Gastroesophageal sphincter (tissue), 4 donors: Measurements from ENCODE around the gene RNF208. TPM values are rescaled to one million over a fixed set of nuclear protein-coding genes. Genes with fewer than 3 reads are reported as not detected.

Source experiments
- ATAC-seq: fragments of 150-250 bp; one replicate; pipeline ENCODE4 v1.9.1; 2016; ENCODE audit warnings: mild to moderate bottlenecking, moderate library complexity
- H3K27ac ChIP-seq, 4 donors: fragments of 200-600 bp; sonication (generic) in 3 of 4; 1 replicate in 3 of 4; 2 replicates in 1 of 4; pipeline ENCODE4 v1.5.1; 2016 to 2019
- H3K27me3 ChIP-seq: fragments of 200-600 bp; sonication (generic); one replicate; pipeline ENCODE4 v1.5.1; 2019
- H3K36me3 ChIP-seq, 2 donors: fragments of 200-600 bp; sonication (generic); one replicate each; pipeline ENCODE4 v1.5.1; 2019; ENCODE audit warnings: control low read depth in 1 of 2
- H3K4me1 ChIP-seq, 3 donors: fragments of 200-600 bp; sonication (generic); 1 replicate in 2 of 3; 2 replicates in 1 of 3; pipeline ENCODE4 v1.5.1; 2016 to 2019; ENCODE audit warnings: control low read depth in 2 of 3
- H3K4me3 ChIP-seq, 2 donors: fragments of 200-600 bp; sonication (generic); one replicate each; pipeline ENCODE4 v1.5.1; 2019; ENCODE audit warnings: mild to moderate bottlenecking in 1 of 2, moderate library complexity in 1 of 2
- H3K9me3 ChIP-seq, 3 donors: fragments of 200-600 bp; sonication (generic); one replicate each; pipeline ENCODE4 v1.5.1; 2017 to 2019; ENCODE audit warnings: control low read depth in 2 of 3
- EP300 ChIP-seq: sonication (generic); formaldehyde crosslinking; IDR thresholded peaks from one replicate; pipeline ENCODE4 v1.6.1; 2017; ENCODE audit warnings: antibody characterized with exemption, mild to moderate bottlenecking
- POLR2A ChIP-seq, 2 donors: fragments of 450-650 bp; IDR thresholded peaks; one replicate each; pipeline ENCODE4 v1.6.1; 2017; ENCODE audit warnings: antibody characterized with exemption in 2 of 2, mild to moderate bottlenecking in 2 of 2, moderate library complexity in 1 of 2
- POLR2AphosphoS5 ChIP-seq: sonication (generic); formaldehyde crosslinking; IDR thresholded peaks from one replicate; pipeline ENCODE4 v1.6.1; 2017; ENCODE audit warnings: antibody characterized with exemption
- WGBS, 2 donors: methylation state at CpG; one replicate each; pipeline ENCODE4 v1.1.5; 2018; ENCODE audit warnings: low coverage in 1 of 2; 5-methylcytosine and 5-hydroxymethylcytosine counted together
- total RNA-seq, 4 donors: library from RNA; depleted of rRNA; stranded (reverse); fragments of >200 nt; gene quantifications; one replicate each; pipeline ENCODE4 v1.1.0, GENCODE V29; 2016
- TF ChIP-seq, protein P1 (sequence below), 4 experiments: fragments of 200-600 bp in 2 of 4; fragments of 450-650 bp in 2 of 4; sonication (generic) in 1 of 4; IDR thresholded peaks; one replicate each; pipeline ENCODE4 v1.5.1; 2017 to 2019; ENCODE audit warnings: antibody characterized with exemption in 4 of 4, mild to moderate bottlenecking in 2 of 4, moderate library complexity in 2 of 4

RNF208 gene
- total RNA-seq, 4 donors from 2014 or later, result 1.6 to 5.3 (median 3.1) TPM; not detected in 1

DNA sequence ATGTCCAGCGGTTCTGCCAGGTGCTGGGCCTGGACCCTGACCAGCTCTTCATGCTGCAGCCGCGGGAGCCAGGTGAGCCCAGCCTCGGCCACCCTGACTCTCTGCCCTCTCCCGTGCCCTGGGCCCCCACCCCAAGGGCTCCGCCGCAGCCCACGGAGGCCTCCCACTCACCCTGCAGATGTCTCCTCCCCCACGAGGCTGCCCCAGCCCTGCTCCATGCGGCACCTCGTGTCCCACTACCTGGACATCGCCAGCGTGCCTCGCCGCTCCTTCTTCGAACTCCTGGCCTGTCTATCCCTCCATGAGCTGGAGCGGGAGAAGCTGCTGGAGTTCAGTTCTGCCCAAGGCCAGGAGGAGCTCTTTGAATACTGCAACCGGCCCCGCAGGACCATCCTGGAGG is 7.4 kb downstream of the RNF208 start:
- Histone ChIP-seq H3K9me3 (no peaks in the 10 kb centered on the region), H3K4me1 (peaks cover 0 to 21% (median 3%) of the 10 kb centered on the region in 3 donors), H3K27me3 (no peaks in the 10 kb centered on the region), H3K36me3 (peaks cover 0 to 39% of the 10 kb centered on the region in 2 donors), H3K27ac (no peak overlapping the region), H3K4me3 (no peak overlapping the region)
- no peak for ATAC-seq
- 80 to 96% methylated on average over 3 to 5 of the region's 19 CpGs for WGBS, 2 donors
- TF ChIP-seq, protein P1, sequence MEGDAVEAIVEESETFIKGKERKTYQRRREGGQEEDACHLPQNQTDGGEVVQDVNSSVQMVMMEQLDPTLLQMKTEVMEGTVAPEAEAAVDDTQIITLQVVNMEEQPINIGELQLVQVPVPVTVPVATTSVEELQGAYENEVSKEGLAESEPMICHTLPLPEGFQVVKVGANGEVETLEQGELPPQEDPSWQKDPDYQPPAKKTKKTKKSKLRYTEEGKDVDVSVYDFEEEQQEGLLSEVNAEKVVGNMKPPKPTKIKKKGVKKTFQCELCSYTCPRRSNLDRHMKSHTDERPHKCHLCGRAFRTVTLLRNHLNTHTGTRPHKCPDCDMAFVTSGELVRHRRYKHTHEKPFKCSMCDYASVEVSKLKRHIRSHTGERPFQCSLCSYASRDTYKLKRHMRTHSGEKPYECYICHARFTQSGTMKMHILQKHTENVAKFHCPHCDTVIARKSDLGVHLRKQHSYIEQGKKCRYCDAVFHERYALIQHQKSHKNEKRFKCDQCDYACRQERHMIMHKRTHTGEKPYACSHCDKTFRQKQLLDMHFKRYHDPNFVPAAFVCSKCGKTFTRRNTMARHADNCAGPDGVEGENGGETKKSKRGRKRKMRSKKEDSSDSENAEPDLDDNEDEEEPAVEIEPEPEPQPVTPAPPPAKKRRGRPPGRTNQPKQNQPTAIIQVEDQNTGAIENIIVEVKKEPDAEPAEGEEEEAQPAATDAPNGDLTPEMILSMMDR (IDR thresholded peaks at IDR 0.05), result no peak
- TF ChIP-seq POLR2AphosphoS5 (no peak), EP300 (no peak), POLR2A (IDR thresholded peaks at IDR 0.05) (no peak)

GRCh38 chr9:137213160-137214060 is 8.6 kb downstream of the RNF208 start:
- Histone ChIP-seq H3K4me3 (no peak overlapping the region), H3K9me3 (no peaks in the 10 kb centered on the region), H3K27me3 (no peaks in the 10 kb centered on the region), H3K4me1 (peaks cover 0 to 15% (median 3%) of the 10 kb centered on the region in 3 donors), H3K36me3 (peaks cover 0 to 49% of the 10 kb centered on the region in 2 donors), H3K27ac (no peak overlapping the region)
- ATAC-seq, result no peak
- TF ChIP-seq POLR2A (IDR thresholded peaks at IDR 0.05) (no peak), EP300 (no peak), POLR2AphosphoS5 (no peak)
- TF ChIP-seq, protein P1 (IDR thresholded peaks at IDR 0.05), result no peak
- 83% methylated on average over 12 of the region's 49 CpGs; no CpG with 5 or more reads in 1 of the 2 donors for WGBS, 2 donors

GRCh38 chr9:137212520-137212919 is 9.5 kb downstream of the RNF208 start:
- no CpG with 5 or more reads among the region's 21 CpGs for WGBS, 2 donors
- peaks cover 0 to 53% of the 10 kb centered on the region in 2 donors for H3K36me3 ChIP-seq
- H3K4me1 ChIP-seq, result peaks cover 0 to 9% (median under 1%) of the 10 kb centered on the region in 3 donors
- H3K27me3 ChIP-seq, result no peaks in the 10 kb centered on the region
- no peak overlapping the region for H3K27ac ChIP-seq
- no peaks in the 10 kb centered on the region for H3K9me3 ChIP-seq
- TF ChIP-seq POLR2A (IDR thresholded peaks at IDR 0.05), result no peak
- TF ChIP-seq POLR2AphosphoS5, result no peak
- no peak for TF ChIP-seq EP300
- TF ChIP-seq, protein P1 (IDR thresholded peaks at IDR 0.05), result no peak
- no peak overlapping the region for H3K4me3 ChIP-seq
- ATAC-seq, result no peak

- no peaks in the 10 kb centered on the region for H3K27me3 ChIP-seq
- no peak overlapping the region for H3K4me3 ChIP-seq
- TF ChIP-seq POLR2A (IDR thresholded peaks at IDR 0.05), result no peak
- TF ChIP-seq POLR2AphosphoS5, result no peak
- TF ChIP-seq EP300, result no peak
- TF ChIP-seq, protein P1 (IDR thresholded peaks at IDR 0.05), result no peak
- H3K4me1 ChIP-seq, result peaks cover 1 to 13% (median 4%) of the 10 kb centered on the region in 3 donors
- WGBS, 2 donors, result 76 to 82% methylated on average over 2 to 7 of the region's 13 CpGs
- no peak for ATAC-seq
- peaks cover 0 to 52% of the 10 kb centered on the region in 2 donors for H3K36me3 ChIP-seq
- H3K9me3 ChIP-seq, result no peaks in the 10 kb centered on the region
- H3K27ac ChIP-seq, result no peak overlapping the region
Observed at GRCh38 chr9:137211532-137211931, 10.5 kb downstream of the RNF208 start.
